ENCODE measurements around the gene ARL15.

GRCh38 chr5:54309276-54309675, 1.1 kb downstream of the ARL15 start:
- TF ChIP-seq, protein P1, sequence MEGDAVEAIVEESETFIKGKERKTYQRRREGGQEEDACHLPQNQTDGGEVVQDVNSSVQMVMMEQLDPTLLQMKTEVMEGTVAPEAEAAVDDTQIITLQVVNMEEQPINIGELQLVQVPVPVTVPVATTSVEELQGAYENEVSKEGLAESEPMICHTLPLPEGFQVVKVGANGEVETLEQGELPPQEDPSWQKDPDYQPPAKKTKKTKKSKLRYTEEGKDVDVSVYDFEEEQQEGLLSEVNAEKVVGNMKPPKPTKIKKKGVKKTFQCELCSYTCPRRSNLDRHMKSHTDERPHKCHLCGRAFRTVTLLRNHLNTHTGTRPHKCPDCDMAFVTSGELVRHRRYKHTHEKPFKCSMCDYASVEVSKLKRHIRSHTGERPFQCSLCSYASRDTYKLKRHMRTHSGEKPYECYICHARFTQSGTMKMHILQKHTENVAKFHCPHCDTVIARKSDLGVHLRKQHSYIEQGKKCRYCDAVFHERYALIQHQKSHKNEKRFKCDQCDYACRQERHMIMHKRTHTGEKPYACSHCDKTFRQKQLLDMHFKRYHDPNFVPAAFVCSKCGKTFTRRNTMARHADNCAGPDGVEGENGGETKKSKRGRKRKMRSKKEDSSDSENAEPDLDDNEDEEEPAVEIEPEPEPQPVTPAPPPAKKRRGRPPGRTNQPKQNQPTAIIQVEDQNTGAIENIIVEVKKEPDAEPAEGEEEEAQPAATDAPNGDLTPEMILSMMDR (IDR thresholded peaks at IDR 0.05): no peak
- no peak for TF ChIP-seq POLR2A (IDR thresholded peaks at IDR 0.05)
- TF ChIP-seq EP300 (IDR thresholded peaks at IDR 0.05): no peak
